Nephron progenitor cell (in vitro differentiated cells): ENCODE measurements around the gene NRAP.

Experiments
- DNase-seq: peaks from one replicate; pipeline ENCODE4 v3.0.0; 2021
- H3K27ac Mint-ChIP-seq: 2 replicates; pipeline ENCODE4 v1.8.0; 2021; ENCODE audit warnings: mild to moderate bottlenecking, moderate library complexity, mixed read lengths
- H3K27me3 Mint-ChIP-seq: 2 replicates; pipeline ENCODE4 v1.8.0; 2021; ENCODE audit warnings: mild to moderate bottlenecking, low read depth, mixed read lengths; ENCODE audit not compliant: poor library complexity
- H3K36me3 Mint-ChIP-seq: 2 replicates; pipeline ENCODE4 v1.8.0; 2021; ENCODE audit warnings: low read depth, mixed read lengths
- H3K4me1 Mint-ChIP-seq: 2 replicates; pipeline ENCODE4 v1.8.0; 2021; ENCODE audit warnings: mixed read lengths
- H3K4me3 Mint-ChIP-seq: 2 replicates; pipeline ENCODE4 v1.8.0; 2021; ENCODE audit warnings: mild to moderate bottlenecking, moderate library complexity, mixed read lengths
- H3K9me3 Mint-ChIP-seq: 2 replicates; pipeline ENCODE4 v1.8.0; 2021; ENCODE audit warnings: mild to moderate bottlenecking, moderate library complexity, mixed read lengths
- CTCF ChIP-seq: fragments of 200-600 bp; sonication (generic); IDR thresholded peaks from 2 replicates; pipeline ENCODE4 v1.5.0; 2021; ENCODE audit warnings: antibody characterized with exemption

NRAP gene

DNA sequence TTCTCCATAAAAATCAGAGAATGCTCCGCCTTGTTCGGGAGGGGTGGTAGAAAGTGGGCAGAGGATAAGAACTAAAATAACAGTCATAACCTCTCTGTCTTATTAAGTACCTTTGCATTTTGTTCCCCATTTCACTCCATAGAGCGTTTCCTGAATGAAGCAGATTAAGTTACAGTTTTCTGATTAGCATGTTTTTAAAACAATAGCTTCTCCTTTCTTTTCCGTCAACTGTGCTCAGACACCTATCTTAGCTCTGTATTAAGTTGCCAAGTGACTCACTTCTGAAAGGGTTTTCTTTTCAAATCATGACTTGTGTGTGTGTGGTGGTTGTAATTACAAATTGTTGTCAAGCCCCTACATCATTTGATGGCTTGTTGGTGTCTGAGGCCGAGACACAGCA, 109.6 kb downstream of the NRAP start:
- TF ChIP-seq CTCF = no peak
- Mint-ChIP-seq H3K4me1 (peaks cover 24% of the 10 kb centered on the region), H3K9me3 (peaks cover 5% of the 10 kb centered on the region)

GRCh38 chr10:113553149-113553548, 110.7 kb downstream of the NRAP start:
- H3K27ac Mint-ChIP-seq = no peak overlapping the region
- H3K9me3 Mint-ChIP-seq = peaks cover 5% of the 10 kb centered on the region
- H3K27me3 Mint-ChIP-seq = peaks cover 22% of the 10 kb centered on the region
- peaks cover 23% of the 10 kb centered on the region for H3K4me1 Mint-ChIP-seq
- no peaks in the 10 kb centered on the region for H3K36me3 Mint-ChIP-seq
- no peak for TF ChIP-seq CTCF
- H3K4me3 Mint-ChIP-seq = no peak overlapping the region
- DNase-seq = no peak

More for the DNA sequence above, 109.6 kb downstream of the NRAP start:
- H3K4me3 Mint-ChIP-seq = no peak overlapping the region
- H3K27me3 Mint-ChIP-seq = peaks cover 33% of the 10 kb centered on the region
- DNase-seq = no peak
- peak overlapping the region; percentile 2 for H3K27ac Mint-ChIP-seq
- H3K36me3 Mint-ChIP-seq = no peaks in the 10 kb centered on the region

DNA sequence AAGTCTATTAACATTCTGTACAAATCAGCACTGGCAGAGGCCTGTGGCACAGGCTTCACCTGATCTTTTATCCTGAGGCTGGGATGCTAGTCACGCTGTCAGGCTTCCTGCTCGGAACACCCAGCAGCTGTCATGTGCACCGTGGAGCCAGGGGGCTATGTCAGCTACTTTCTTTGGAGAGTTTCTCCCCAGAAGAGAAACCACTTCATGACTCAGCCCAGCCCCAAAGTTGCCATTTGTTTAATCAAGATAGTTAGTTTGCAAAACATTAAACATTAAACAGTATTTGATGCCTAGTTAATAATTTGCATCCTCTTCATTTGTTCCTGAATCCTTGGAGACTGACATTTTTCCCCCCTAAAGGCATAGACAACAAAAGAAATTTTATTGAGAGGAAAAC, 111.1 kb downstream of the NRAP start, which contains the start of gene HABP2:
Gene HABP2 (plus strand): TSS at position 353 of the 400 bp plus-strand sequence. CDS start 69 bp downstream, outside the sequence.
- Mint-ChIP-seq H3K4me1 (peaks cover 18% of the 10 kb centered on the region), H3K36me3 (no peaks in the 10 kb centered on the region), H3K9me3 (peaks cover 5% of the 10 kb centered on the region)

GRCh38 chr10:113552014-113552413, 111.8 kb downstream of the NRAP start:
- H3K27me3 Mint-ChIP-seq = peaks cover 11% of the 10 kb centered on the region
- peaks cover 18% of the 10 kb centered on the region for H3K4me1 Mint-ChIP-seq
- no peak overlapping the region for H3K4me3 Mint-ChIP-seq
- no peak for DNase-seq
- no peak overlapping the region for H3K27ac Mint-ChIP-seq
- no peaks in the 10 kb centered on the region for H3K36me3 Mint-ChIP-seq
- no peak for TF ChIP-seq CTCF
- peaks cover 5% of the 10 kb centered on the region for H3K9me3 Mint-ChIP-seq

More for the DNA sequence above, 111.1 kb downstream of the NRAP start, which contains the start of gene HABP2:
- Mint-ChIP-seq H3K27me3 (peaks cover 18% of the 10 kb centered on the region), H3K27ac (no peak within 1 kb of the TSS), H3K4me3 (no peak within 1 kb of the TSS)
- no peak for TF ChIP-seq CTCF
- no peak for DNase-seq

- no peak overlapping the region for H3K4me3 Mint-ChIP-seq
- TF ChIP-seq CTCF = no peak
- H3K27ac Mint-ChIP-seq = peak overlapping the region; percentile 13
- H3K36me3 Mint-ChIP-seq = no peaks in the 10 kb centered on the region
- H3K4me1 Mint-ChIP-seq = peaks cover 18% of the 10 kb centered on the region
- no peak for DNase-seq
- no peaks in the 10 kb centered on the region for H3K27me3 Mint-ChIP-seq
- H3K9me3 Mint-ChIP-seq = peaks cover 5% of the 10 kb centered on the region
Observed at GRCh38 chr10:113550365-113550764, 113.5 kb downstream of the NRAP start.

- no peak overlapping the region for H3K4me3 Mint-ChIP-seq
- H3K27me3 Mint-ChIP-seq = no peaks in the 10 kb centered on the region
- peak overlapping the region; percentile 71 for H3K27ac Mint-ChIP-seq
- peaks cover 18% of the 10 kb centered on the region for H3K4me1 Mint-ChIP-seq
- TF ChIP-seq CTCF = no peak
- peaks cover 5% of the 10 kb centered on the region for H3K9me3 Mint-ChIP-seq
- no peaks in the 10 kb centered on the region for H3K36me3 Mint-ChIP-seq
- no peak for DNase-seq
Observed at GRCh38 chr10:113549856-113550255, 114.0 kb downstream of the NRAP start.
